GDM1 (cell line): ENCODE results near the gene RTN4R.
"Not testable (repeated sequence)": the region's sequence is repeated elsewhere in the genome, so short reads cannot be mapped to it uniquely, and the experiment has no call there.

Source experiments
- DNase-seq: peaks from one replicate; lab custom pipeline; 2025; lab: John Stamatoyannopoulos, UW

Gene RTN4R

GRCh38 chr22:20305894-20306645, 38.0 kb upstream of the RTN4R start:
- no peak for DNase-seq

- not testable (repeated sequence) for DNase-seq
Measured at GRCh38 chr22:20305230-20305893, 37.2 kb upstream of the RTN4R start.

GRCh38 chr22:20304646-20305045, 36.5 kb upstream of the RTN4R start:
- DNase-seq, result no peak

- not testable (repeated sequence) for DNase-seq
Measured at GRCh38 chr22:20303229-20303534, 35.1 kb upstream of the RTN4R start.

GRCh38 chr22:20302438-20303228, 34.5 kb upstream of the RTN4R start:
- DNase-seq, result no peak

GRCh38 chr22:20299746-20300136, 31.6 kb upstream of the RTN4R start:
- no peak for DNase-seq

GRCh38 chr22:20298803-20299745, 31.0 kb upstream of the RTN4R start:
- peak; percentile 90 for DNase-seq

- no peak for DNase-seq
Measured at GRCh38 chr22:20298110-20298802, 30.1 kb upstream of the RTN4R start.

- no peak for DNase-seq
Measured at GRCh38 chr22:20297414-20298109, 29.4 kb upstream of the RTN4R start.

- DNase-seq, result no peak
Measured at GRCh38 chr22:20296598-20296997, 28.5 kb upstream of the RTN4R start.

GRCh38 chr22:20295262-20296064, 27.3 kb upstream of the RTN4R start:
- no peak for DNase-seq

- DNase-seq, result no peak
Measured at GRCh38 chr22:20292673-20293232, 24.6 kb upstream of the RTN4R start.

- no peak for DNase-seq
Measured at GRCh38 chr22:20292108-20292507, 24.0 kb upstream of the RTN4R start.

- DNase-seq, result no peak
Measured at GRCh38 chr22:20291604-20292063, 23.5 kb upstream of the RTN4R start.

- DNase-seq, result no peak
Measured at GRCh38 chr22:20291249-20291586, 23.1 kb upstream of the RTN4R start.

GRCh38 chr22:20290578-20291248, 22.6 kb upstream of the RTN4R start:
- DNase-seq, result no peak

GRCh38 chr22:20290045-20290392, 21.9 kb upstream of the RTN4R start:
- no peak for DNase-seq

GRCh38 chr22:20289182-20290044, 21.3 kb upstream of the RTN4R start:
- DNase-seq, result not testable (repeated sequence)
